Body of pancreas (tissue), 4 donors: ENCODE measurements around the gene GNAS-AS1.

Source experiments
- CTCF ChIP-seq, 7 experiments: fragments of 450-650 bp in 4 of 7; fragments of 200-600 bp in 3 of 7; sonication (generic) in 3 of 7; IDR thresholded peaks; one replicate each; pipeline ENCODE4 v1.5.1; 2016 to 2019; ENCODE audit warnings: antibody characterized with exemption in 7 of 7
- POLR2A ChIP-seq, 3 donors: fragments of 450-650 bp; IDR thresholded peaks; one replicate each; pipeline ENCODE4 v1.6.1; 2016; ENCODE audit warnings: antibody characterized with exemption in 3 of 3, mild to moderate bottlenecking in 2 of 3

GRCh38 chr20:58899512-58899911 is 48.8 kb upstream of the GNAS-AS1 start:
- TF ChIP-seq POLR2A (IDR thresholded peaks at IDR 0.05) (no peak), CTCF (IDR thresholded peaks at IDR 0.05) (no peak)
